ENCODE data around the gene HHAT.
A peak's percentile ranks its signal among the peaks of the same experiment; 100 is the strongest.
"Not testable (repeated sequence)": the region's sequence is repeated elsewhere in the genome, so short reads cannot be mapped to it uniquely, and the experiment has no call there.

Gene HHAT

DNA sequence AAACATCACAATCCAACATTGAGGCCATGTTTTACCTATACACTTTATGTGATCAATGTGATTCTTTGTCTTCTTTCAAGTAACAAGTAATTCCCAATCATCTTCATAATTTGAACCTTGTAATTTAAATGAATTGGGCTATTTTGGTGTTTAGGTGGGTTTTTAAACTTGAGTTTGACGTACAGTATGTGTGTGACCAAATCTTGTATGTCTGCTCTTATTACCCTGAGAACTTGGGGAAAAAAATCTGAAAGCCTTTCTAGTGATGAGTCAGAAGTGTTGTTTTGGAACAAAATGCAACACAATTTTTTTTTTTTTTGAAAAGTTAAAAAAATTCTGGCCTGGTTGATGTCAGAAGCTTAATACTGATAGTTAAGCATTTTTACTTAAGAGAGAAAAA lies 68.5 kb downstream of the HHAT start:
- DNase-seq (ENCODE audit: low read depth), result no peak

DNA sequence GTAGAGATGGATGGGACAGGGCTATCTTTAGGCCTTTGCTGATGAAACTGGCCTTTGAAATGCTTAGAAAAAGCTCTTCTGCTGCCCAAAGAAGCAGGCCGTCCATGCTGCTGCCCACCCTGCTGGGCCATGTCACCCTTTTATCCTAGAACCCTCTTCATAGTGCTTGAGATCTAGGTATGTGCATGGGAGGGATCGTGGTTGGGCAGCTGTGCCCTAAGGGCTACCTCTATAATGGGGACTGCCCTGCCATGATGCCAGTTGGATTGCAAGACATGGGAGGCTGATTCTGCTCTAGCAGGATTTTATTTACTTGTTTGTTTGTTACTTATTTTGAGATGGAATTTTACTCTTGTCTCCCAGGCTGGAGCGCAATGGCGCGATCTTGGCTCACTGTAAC lies 69.0 kb downstream of the HHAT start:
- DNase-seq (ENCODE audit: low read depth), result no peak

DNA sequence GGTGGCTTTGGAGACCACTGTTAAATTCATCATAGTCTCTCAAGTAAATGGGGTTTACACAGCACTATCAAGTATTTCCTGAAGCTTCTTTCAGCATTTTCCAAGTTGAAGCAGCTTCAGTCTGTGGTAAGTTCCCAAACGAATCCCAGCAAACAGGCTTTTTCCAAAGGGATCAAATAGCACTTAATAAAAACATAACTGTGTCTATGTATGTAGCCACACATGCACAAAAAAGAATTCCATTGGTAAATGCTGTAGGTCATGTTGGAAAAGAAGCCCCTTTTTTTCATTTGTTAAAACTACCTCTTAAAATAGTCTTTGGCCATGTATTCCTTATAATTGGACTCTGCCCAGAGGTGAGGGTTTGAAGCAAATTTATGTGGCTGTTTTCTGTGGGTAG lies 69.8 kb downstream of the HHAT start:
- no peak for DNase-seq (ENCODE audit: low read depth)

DNA sequence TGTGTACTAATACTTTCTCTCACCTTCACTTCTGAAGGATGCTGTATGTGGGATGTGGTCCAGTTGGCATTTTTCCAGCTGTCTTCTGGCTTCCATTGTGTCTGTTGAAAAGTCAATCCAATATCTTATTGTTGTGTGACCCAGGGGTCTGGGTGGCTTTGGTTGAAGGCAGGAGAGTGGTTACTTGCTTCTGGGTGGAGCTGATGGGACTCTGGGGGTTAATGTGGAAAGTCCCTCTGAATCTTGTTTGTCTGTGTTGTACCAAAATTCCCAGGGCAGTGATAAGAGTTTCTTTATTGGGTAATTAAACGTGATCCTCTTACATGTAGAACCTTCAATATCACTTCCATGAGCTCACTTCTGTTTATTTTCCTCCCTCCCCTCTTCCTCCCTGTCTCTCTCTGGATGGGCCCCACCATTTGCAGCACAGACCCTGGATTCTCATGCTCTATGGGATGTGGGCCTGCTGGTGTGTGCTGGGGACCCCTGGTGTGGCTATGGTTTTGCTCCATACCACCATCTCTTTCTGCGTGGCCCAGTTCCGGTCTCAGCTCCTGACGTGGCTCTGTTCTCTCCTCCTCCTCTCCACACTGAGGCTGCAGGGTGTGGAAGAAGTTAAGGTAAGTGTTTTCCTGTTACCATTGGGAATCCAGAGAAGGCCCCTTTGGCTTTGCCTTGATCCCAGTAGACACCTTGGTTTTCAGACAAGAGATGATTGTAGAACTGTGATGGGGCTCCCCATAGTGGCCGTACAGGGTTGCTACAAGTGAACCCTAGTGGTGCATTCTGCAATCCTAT lies 71.5 kb downstream of the HHAT start:
- DNase-seq (ENCODE audit: low read depth), result no peak

DNA sequence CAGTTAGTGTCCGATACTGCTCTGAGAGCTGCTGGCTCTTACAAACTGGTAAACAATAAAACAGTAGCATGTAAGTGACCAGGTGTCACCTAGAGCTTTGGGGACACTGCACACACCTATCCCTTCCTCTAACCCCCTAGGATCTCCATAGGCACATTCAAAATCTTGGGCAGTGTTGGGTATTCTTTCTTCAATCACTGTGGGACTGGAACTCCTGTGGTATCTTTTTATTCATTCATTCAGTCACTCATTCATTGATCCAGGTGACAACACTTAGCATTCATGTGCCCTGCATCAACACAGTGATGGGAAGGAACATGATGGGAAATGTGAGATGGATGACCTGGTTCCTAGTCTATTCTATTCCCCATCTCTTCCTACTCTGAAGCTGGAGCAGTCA lies 73.9 kb downstream of the HHAT start:
- DNase-seq (ENCODE audit: low read depth), result no peak

DNA sequence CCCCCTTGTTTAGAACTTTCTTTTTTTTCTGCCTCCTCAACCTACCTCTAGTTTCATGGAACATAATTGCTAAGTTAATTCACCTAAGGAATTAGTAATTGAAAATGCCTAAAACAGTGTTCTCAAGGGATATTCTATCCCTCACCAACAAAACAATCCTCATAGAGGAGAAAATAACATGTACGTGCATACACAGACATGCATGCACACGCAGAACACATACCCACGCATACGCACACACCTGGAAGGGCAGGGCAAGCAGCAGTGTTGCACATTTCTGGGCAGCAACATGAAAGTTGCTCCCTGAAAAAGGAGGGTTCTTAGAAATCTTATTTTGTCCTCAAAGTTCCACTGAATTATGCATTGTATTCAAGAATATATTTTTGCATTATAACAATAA lies 76.6 kb downstream of the HHAT start:
- no peak for DNase-seq (ENCODE audit: low read depth)

- not testable (repeated sequence) for DNase-seq (ENCODE audit: low read depth)
Observed at GRCh38 chr1:210406341-210406740, 77.6 kb downstream of the HHAT start.

DNA sequence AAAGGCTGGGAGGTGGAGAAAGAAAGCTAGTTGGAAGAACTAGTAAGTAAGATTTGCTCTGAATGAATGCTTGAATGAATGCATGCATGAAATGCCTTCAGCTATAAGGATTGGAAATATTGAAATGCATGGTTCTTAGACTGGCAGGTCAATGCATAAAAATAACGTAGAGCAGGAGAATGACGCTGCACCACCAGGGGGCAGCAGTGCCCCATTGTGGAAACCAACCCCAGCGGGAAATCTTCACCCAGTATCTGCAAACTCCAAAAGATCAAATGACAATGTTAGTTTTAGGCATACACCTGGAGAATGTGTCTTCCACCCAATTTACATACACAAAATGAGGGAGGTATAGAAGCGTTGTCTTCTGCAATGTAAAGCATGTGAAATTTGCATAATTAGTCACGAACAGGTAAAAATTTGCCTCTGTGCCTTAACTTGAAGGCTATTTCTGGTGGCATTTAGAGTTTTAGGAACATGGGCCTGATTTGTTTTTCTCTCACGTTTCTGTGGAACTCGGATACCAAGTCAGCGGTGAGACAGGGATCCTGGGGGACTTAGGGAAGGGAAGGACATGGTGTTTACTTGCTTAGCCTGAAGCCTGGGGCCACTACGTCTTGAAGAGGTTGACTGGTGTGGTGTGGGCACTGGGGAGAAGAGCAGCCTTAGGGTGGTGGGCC lies 78.6 kb downstream of the HHAT start:
- peak; percentile 22 for DNase-seq (ENCODE audit: low read depth)

DNA sequence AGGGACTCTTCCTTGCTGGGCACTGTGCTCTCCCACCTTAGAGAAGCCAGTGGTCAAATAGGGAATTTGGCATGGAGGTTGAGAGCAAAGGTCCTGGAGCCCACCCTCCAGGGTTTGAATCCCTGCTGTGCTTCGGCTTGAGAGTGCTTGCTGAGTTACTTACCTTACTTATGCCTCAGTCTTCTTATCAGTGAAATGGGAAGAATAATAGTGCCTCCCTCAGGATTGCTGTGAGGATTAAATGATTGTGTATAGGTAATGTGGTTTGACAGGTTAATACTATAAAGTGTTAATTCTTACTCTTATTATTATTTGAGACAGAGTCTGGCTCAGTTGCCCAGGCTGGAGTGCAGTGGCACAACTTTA lies 79.2 kb downstream of the HHAT start:
- no peak for DNase-seq (ENCODE audit: low read depth)

- no peak for DNase-seq (ENCODE audit: low read depth)
Observed at GRCh38 chr1:210412240-210412639, 83.5 kb downstream of the HHAT start.

DNA sequence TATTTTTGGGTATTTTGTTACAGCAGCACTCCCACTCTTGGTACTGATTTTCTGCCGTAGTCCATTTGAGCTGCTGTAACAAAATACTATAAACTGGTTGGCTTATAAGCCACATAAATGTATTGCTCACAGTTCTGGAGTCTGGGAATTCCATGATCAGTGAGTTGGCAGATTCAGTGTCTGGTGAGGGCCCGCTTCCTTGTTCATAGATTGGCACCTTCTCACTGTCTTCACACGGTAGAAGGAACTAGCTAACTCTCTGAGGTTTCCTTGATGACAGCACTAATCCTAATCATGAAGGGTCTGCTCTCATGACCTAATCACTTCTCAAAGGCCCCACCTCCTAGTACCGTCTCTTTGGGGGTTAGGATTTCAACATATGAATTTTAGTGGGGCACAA lies 85.2 kb downstream of the HHAT start:
- no peak for DNase-seq (ENCODE audit: low read depth)

DNA sequence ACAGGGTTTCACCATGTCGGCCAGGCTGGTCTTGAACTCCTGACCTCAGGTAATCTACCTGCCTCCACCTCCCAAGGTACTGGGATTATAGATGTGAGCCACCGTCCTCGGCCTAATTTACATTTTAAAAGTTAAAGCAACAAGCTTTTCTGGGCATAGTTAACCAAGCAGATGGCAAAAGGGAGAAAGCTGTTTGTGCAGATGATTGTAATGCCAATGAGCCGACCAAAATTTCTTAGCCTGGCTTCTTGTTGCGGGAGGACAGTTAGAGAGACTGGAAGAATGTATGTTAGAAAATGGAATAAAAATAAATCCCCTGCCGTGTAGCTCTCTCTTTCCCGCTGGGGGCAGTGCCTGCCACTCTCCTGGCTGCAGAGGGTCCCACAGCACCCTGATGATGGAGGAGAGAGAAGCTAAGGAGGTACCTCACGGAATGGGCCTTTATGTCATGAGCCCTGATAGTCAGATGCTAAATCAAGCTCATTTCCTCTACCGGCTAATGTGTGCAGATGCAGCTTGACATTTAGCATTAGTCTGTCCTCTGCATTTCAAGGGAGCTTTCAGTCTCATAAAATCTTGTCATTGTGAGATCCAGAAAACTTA lies 87.2 kb downstream of the HHAT start:
- no peak for DNase-seq (ENCODE audit: low read depth)

- DNase-seq (ENCODE audit: low read depth), result no peak
Observed at GRCh38 chr1:210416681-210417080, 88.0 kb downstream of the HHAT start.

GRCh38 chr1:210417881-210418280 lies 89.2 kb downstream of the HHAT start:
- no peak for DNase-seq (ENCODE audit: low read depth)

GRCh38 chr1:210418863-210419650 lies 90.4 kb downstream of the HHAT start:
- DNase-seq (ENCODE audit: low read depth), result no peak

DNA sequence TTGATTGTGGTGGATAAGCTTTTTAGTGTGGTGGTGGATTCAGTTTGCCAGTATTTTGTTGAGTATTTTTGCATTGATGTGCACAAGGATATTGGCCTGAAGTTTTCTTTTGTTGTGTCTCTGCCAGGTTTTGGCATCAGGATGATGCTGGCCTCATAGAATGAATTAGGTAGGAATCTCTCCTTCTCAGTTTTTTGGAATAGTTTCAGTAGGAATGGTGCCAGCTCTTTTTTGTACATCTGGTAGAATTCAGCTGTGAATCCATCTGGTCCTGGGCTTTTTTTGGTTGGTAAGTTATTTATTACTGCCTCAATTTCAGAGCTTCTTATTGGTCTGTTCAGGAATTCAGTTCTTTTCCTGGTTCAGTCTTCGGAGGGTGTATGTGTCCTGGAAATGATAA lies 98.0 kb downstream of the HHAT start:
- not testable (repeated sequence) for DNase-seq (ENCODE audit: low read depth)

DNA sequence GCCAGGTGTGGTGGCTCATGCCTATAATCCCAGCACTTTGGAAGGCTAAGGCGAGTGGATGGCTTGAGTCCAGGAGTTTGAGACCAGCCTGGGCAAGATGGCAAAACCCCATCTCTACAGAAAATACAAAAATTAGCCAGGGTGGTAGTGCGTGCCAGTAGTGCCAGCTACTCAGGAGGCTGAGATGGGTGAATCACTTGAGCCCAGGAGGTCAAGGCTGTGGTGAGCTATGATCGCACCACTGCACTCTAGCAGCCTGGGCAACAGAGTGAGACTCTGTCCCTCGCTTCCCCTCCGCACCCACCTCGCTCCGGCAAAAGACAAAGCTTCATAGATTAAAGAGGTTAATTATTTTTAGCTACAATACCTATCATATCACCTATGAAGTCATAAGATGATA lies 100.0 kb downstream of the HHAT start:
- DNase-seq (ENCODE audit: low read depth), result no peak

DNA sequence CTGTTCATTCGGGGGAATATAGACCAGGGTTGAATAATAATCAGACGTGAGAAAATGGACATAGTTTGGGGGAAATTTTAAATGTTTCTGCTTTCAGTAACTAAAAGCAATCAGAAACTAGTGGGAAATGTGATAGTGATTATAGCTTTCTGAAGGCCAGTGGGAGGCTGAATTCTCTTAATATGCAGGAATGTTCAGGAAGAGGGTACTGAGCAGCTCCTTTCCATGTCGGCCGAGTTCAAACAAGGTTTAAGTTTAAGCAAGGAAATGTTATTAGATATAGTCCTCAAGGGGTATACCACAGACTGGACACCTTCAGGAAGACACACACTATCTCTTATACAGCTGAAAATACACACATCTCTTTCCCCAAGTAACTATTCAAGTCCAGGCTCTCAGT lies 105.5 kb downstream of the HHAT start:
- DNase-seq (ENCODE audit: low read depth), result no peak

GRCh38 chr1:210437111-210437510 lies 108.4 kb downstream of the HHAT start:
- no peak for DNase-seq (ENCODE audit: low read depth)

GRCh38 chr1:210437781-210438180 lies 109.1 kb downstream of the HHAT start:
- DNase-seq (ENCODE audit: low read depth), result no peak

DNA sequence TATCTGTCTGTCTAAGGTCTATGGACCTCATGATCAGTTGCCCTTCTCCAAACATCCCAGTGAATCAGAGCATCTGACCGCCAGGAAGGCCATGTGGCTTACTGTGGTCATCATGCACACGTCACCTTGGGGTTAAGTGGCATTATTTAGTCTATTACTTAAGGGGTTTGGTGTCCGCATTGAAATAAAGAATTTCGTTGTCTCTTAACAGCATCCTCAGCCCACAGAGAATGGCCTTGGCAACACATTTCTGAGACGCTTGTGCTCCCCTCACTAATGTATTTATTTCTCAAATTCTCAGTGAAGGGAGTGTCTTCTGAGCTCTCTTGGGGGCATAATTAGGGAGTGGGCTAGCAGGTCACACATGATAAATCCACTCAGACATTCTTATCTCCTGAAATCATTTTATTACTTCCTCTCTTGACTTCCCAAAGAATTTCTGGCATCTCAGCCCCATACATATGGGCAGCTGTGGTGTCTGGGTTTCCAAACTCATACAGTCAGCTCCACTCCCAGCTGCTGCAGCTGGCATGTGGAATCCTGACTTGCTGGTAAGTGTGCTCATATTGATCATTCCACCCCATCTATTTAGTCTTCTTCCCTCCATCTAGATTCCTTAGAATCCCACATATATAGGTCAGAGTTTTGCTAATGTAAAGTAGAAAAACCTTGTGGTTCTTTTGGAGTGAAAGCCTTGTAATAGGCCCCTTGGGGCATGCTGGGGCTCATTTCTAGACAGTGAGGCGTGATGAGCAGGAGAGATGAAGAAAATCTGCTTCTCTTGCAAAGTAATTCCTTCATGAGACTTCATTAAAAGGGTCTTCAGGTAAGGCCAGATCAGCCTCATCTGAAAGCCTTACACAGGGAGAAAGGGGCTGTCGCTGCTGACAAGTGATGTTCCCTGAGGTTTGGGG lies 110.5 kb downstream of the HHAT start:
- no peak for DNase-seq (ENCODE audit: low read depth)

DNA sequence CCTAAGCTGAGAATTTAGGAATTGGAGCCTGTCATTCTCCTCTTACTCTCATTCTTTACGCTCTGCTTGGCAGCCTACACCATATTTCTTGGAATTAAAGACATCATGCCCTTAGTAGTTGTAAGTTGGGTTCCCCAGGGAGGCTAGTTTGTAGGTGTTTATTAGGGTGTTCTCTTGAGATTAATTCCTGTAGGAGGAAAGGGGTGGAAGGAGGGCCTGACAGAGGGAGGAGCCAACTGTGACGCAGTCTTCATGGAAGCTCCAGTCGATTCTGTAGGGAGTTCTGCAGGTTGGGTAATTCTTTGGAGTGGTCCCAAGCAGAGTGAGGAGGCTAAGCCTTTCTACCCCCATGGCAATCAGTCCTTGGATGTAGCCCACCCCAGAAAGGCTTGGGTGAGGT lies 111.4 kb downstream of the HHAT start:
- no peak for DNase-seq (ENCODE audit: low read depth)
